K562 (cell line): ENCODE data around the gene PCBP3. TPM values are rescaled to one million over a fixed set of nuclear protein-coding genes. Genes with fewer than 3 reads are reported as not detected.

Experiments used
- ARID2 ChIP-seq: fragments of 450-650 bp; IDR thresholded peaks from 2 replicates; pipeline ENCODE4 v1.6.1; 2017; ENCODE audit warnings: antibody characterized with exemption, mild to moderate bottlenecking
- BCL6 ChIP-seq: fragments of 250-450 bp; sonication (Bioruptor Pico); IDR thresholded peaks from 2 replicates; pipeline ENCODE4 v1.4.0; 2020
- ELF1 ChIP-seq: fragments of 200-800 bp; sonication (Bioruptor generic); IDR thresholded peaks from 2 replicates; pipeline ENCODE4 v1.6.1; 2016; ENCODE audit warnings: missing genetic modification characterization, missing compliant biosample characterization
- ESRRA ChIP-seq: fragments of 450-650 bp; IDR thresholded peaks from 2 replicates; pipeline ENCODE4 v1.6.1; 2014; ENCODE audit warnings: low read depth, mild to moderate bottlenecking, moderate library complexity, borderline replicate concordance
- ETS2 ChIP-seq: IDR thresholded peaks from 2 replicates; pipeline ENCODE4 v1.6.1; 2016; ENCODE audit warnings: borderline replicate concordance, missing genetic modification characterization, mild to moderate bottlenecking, moderate library complexity, missing compliant biosample characterization; ENCODE audit not compliant: poor library complexity, severe bottlenecking
- EZH2 ChIP-seq: IDR thresholded peaks from 2 replicates; pipeline ENCODE4 v1.6.1; 2012; ENCODE audit warnings: low read depth, mild to moderate bottlenecking, inconsistent platforms, low read length, borderline replicate concordance
- ILF3 ChIP-seq: fragments of 450-650 bp; IDR thresholded peaks from 2 replicates; pipeline ENCODE4 v1.6.1; 2018; ENCODE audit warnings: antibody characterized with exemption, mild to moderate bottlenecking, moderate library complexity, borderline replicate concordance
- KLF6 ChIP-seq: fragments of 250-450 bp; sonication (Bioruptor Pico); IDR thresholded peaks from 2 replicates; pipeline ENCODE4 v1.4.0; 2020; ENCODE audit warnings: mild to moderate bottlenecking, moderate library complexity, borderline replicate concordance
- LARP7 ChIP-seq: fragments of 450-650 bp; IDR thresholded peaks from 2 replicates; pipeline ENCODE4 v1.6.1; 2016
- NCOA4 ChIP-seq: fragments of 450-650 bp; IDR thresholded peaks from 2 replicates; pipeline ENCODE4 v1.6.1; 2018; ENCODE audit warnings: mild to moderate bottlenecking; ENCODE audit not compliant: partially characterized antibody
- NELFE ChIP-seq: IDR thresholded peaks from 2 replicates; pipeline ENCODE4 v1.6.1; 2011; ENCODE audit warnings: mild to moderate bottlenecking; ENCODE audit not compliant: insufficient read depth, insufficient read length
- NONO ChIP-seq, 2 experiments: fragments of 200-400 bp in 1 of 2; fragments of 450-650 bp in 1 of 2; formaldehyde crosslinking in 1 of 2; IDR thresholded peaks; 2 replicates each; pipeline ENCODE4 v1.6.1; 2017; ENCODE audit warnings: low read depth in 2 of 2, mild to moderate bottlenecking in 2 of 2, moderate library complexity in 2 of 2, low read length in 1 of 2
- RAD21 ChIP-seq, 2 experiments: fragments of 250-450 bp in 1 of 2; fragments of 450-650 bp in 1 of 2; sonication (Bioruptor Pico) in 1 of 2; formaldehyde crosslinking in 1 of 2; IDR thresholded peaks in 1 of 2; conservative IDR thresholded peaks in 1 of 2; 2 replicates each; pipeline versions ENCODE4 v1.4.0 to v1.8.0; 2020 to 2022; ENCODE audit warnings: mild to moderate bottlenecking in 2 of 2, moderate library complexity in 1 of 2
- SMAD3 ChIP-seq: fragments of 450-650 bp; formaldehyde crosslinking; conservative IDR thresholded peaks from 2 replicates; pipeline ENCODE4 v1.4.0; 2020; ENCODE audit warnings: mild to moderate bottlenecking
- SOX6 ChIP-seq: fragments of 450-650 bp; IDR thresholded peaks from 2 replicates; pipeline ENCODE4 v1.6.1; 2014; ENCODE audit warnings: mild to moderate bottlenecking
- ZNF121 ChIP-seq: sonication (generic); formaldehyde crosslinking; conservative IDR thresholded peaks from 2 replicates; pipeline ENCODE4 v1.8.0; 2022; ENCODE audit warnings: missing genetic modification reagents
- ZNF274 ChIP-seq: IDR thresholded peaks from 2 replicates; pipeline ENCODE4 v1.6.1; 2011; ENCODE audit warnings: low read depth, mild to moderate bottlenecking, low read length, moderate library complexity, borderline replicate concordance
- polyA plus RNA-seq, 8 experiments: library from polyadenylated mRNA; depleted of rRNA in 4 of 8; stranded (reverse) in 5 of 8; unstranded in 3 of 8; fragments of >200 nt; fragmentation: Nextera tagmentation in 2 of 8; fragmentation: Illumina TruSeq in 1 of 8; extraction: Ambion mirVana in 2 of 8; extraction: Trizol in 1 of 8; gene quantifications; 2 replicates each; pipeline versions ENCODE4 v1.2.1 to v1.2.3, GENCODE V29; 2011 to 2014; ENCODE audit warnings: inconsistent platforms in 1 of 8, missing spikeins in 1 of 8
- total RNA-seq, 7 experiments: library from RNA; depleted of rRNA in 6 of 7; stranded (reverse); fragments of >200 nt in 6 of 7; fragmentation: Illumina TruSeq in 2 of 7; extraction: Trizol in 2 of 7; gene quantifications; 2 replicates each; pipeline versions ENCODE4 v1.2.1 to v1.2.3, GENCODE V29; 2011 to 2021; ENCODE audit warnings: low replicate concordance in 1 of 7
- TF ChIP-seq, protein P1 (sequence below): sonication (generic); formaldehyde crosslinking; IDR thresholded peaks from 2 replicates; pipeline ENCODE4 v1.8.0; 2023; ENCODE audit warnings: mild to moderate bottlenecking, missing genetic modification reagents
- TF ChIP-seq, protein P2 (sequence below): fragments of 450-650 bp; IDR thresholded peaks from 2 replicates; pipeline ENCODE4 v1.6.1; 2017; ENCODE audit warnings: antibody characterized with exemption, mild to moderate bottlenecking
- TF ChIP-seq, protein P3 (sequence below): sonication (generic); formaldehyde crosslinking; IDR thresholded peaks from 2 replicates; pipeline ENCODE4 v1.9.0; 2022; ENCODE audit warnings: mild to moderate bottlenecking, missing genetic modification reagents
- TF ChIP-seq, protein P4 (sequence below): fragments of 250-450 bp; sonication (Bioruptor Pico); IDR thresholded peaks from 2 replicates; pipeline ENCODE4 v1.8.0; 2022; ENCODE audit warnings: inconsistent platforms

Gene PCBP3
- total and polyA plus RNA-seq, 9 of the 15 experiments (the other 6 are each of a cell fraction or from before 2014, with no cell fraction given), result 0.18 TPM; not detected in 8

DNA sequence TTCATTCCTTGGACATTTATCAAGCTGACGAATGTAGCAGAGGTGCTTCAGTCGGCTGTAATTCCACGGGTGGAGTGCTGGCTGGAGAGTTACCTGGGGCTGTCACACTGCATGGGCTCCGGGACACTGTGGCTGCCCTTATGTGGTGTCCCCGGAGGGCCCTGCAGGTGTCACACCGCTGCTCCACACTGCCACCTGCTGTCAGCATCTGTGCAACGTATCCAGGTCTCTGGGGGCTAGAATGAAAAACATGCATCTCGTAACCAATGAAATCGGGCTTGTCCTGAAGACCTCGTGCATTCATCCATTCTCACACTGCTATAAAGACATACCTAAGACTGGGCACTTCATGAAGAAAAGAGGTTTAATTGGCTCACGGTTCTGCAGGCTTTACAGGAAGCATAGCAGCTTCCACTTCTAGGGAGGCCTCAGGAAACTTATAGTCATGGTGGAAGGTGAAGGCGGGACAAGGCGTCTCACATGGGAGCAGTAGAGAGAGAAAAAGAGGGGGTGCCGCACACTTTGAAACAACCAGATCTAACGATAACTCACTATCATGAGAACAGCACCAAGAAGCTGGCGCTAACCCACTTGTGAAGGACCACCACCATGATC is 46.7 kb upstream of the PCBP3 start (continued):
- TF ChIP-seq ESRRA, result peak; percentile 38; the same call in 1 of the 2 replicates
- TF ChIP-seq, protein P1, sequence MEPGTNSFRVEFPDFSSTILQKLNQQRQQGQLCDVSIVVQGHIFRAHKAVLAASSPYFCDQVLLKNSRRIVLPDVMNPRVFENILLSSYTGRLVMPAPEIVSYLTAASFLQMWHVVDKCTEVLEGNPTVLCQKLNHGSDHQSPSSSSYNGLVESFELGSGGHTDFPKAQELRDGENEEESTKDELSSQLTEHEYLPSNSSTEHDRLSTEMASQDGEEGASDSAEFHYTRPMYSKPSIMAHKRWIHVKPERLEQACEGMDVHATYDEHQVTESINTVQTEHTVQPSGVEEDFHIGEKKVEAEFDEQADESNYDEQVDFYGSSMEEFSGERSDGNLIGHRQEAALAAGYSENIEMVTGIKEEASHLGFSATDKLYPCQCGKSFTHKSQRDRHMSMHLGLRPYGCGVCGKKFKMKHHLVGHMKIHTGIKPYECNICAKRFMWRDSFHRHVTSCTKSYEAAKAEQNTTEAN, result no peak
- TF ChIP-seq, protein P2, sequence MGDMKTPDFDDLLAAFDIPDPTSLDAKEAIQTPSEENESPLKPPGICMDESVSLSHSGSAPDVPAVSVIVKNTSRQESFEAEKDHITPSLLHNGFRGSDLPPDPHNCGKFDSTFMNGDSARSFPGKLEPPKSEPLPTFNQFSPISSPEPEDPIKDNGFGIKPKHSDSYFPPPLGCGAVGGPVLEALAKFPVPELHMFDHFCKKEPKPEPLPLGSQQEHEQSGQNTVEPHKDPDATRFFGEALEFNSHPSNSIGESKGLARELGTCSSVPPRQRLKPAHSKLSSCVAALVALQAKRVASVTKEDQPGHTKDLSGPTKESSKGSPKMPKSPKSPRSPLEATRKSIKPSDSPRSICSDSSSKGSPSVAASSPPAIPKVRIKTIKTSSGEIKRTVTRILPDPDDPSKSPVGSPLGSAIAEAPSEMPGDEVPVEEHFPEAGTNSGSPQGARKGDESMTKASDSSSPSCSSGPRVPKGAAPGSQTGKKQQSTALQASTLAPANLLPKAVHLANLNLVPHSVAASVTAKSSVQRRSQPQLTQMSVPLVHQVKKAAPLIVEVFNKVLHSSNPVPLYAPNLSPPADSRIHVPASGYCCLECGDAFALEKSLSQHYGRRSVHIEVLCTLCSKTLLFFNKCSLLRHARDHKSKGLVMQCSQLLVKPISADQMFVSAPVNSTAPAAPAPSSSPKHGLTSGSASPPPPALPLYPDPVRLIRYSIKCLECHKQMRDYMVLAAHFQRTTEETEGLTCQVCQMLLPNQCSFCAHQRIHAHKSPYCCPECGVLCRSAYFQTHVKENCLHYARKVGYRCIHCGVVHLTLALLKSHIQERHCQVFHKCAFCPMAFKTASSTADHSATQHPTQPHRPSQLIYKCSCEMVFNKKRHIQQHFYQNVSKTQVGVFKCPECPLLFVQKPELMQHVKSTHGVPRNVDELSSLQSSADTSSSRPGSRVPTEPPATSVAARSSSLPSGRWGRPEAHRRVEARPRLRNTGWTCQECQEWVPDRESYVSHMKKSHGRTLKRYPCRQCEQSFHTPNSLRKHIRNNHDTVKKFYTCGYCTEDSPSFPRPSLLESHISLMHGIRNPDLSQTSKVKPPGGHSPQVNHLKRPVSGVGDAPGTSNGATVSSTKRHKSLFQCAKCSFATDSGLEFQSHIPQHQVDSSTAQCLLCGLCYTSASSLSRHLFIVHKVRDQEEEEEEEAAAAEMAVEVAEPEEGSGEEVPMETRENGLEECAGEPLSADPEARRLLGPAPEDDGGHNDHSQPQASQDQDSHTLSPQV, result no peak
- TF ChIP-seq ETS2 (tag), result no peak
- TF ChIP-seq RAD21 (CRISPR knock-in tag; conservative IDR thresholded peaks at IDR 0.05 in 1 of 2, IDR thresholded peaks at IDR 0.05 in 1 of 2), result peak; percentile 18 to 80; a peak in 2 of 4 replicates
- no peak for TF ChIP-seq EZH2
- TF ChIP-seq BCL6 (CRISPR knock-in tag), result no peak
- no peak for TF ChIP-seq NCOA4
- no peak for TF ChIP-seq ILF3
- TF ChIP-seq SMAD3, result no peak
- TF ChIP-seq, protein P3, sequence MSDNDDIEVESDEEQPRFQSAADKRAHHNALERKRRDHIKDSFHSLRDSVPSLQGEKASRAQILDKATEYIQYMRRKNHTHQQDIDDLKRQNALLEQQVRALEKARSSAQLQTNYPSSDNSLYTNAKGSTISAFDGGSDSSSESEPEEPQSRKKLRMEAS, result peak; percentile 7; the same call in 1 of the 2 replicates
- TF ChIP-seq, protein P4, sequence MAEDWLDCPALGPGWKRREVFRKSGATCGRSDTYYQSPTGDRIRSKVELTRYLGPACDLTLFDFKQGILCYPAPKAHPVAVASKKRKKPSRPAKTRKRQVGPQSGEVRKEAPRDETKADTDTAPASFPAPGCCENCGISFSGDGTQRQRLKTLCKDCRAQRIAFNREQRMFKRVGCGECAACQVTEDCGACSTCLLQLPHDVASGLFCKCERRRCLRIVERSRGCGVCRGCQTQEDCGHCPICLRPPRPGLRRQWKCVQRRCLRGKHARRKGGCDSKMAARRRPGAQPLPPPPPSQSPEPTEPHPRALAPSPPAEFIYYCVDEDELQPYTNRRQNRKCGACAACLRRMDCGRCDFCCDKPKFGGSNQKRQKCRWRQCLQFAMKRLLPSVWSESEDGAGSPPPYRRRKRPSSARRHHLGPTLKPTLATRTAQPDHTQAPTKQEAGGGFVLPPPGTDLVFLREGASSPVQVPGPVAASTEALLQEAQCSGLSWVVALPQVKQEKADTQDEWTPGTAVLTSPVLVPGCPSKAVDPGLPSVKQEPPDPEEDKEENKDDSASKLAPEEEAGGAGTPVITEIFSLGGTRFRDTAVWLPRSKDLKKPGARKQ (CRISPR knock-in tag), result no peak
- TF ChIP-seq ZNF274, result no peak
- peak; percentile 65; the same call in 1 of the 2 replicates for TF ChIP-seq SOX6
- TF ChIP-seq LARP7, result no peak
- TF ChIP-seq NELFE, result no peak
- TF ChIP-seq ELF1 (tag), result no peak
- peak; percentile 39; the same call in 1 of the 2 replicates for TF ChIP-seq ARID2
- TF ChIP-seq ZNF121, result no peak
- no peak for TF ChIP-seq KLF6 (CRISPR knock-in tag)
- 0 out of 4 replicates have a peak, but pooled peaks of 1 of the 2 experiments have one; percentile 25 for TF ChIP-seq NONO (IDR thresholded peaks at IDR 0.05; ENCODE audit: low read depth in 2 of 2, low read length in 1 of 2)
